ENCODE data around the gene MDH1B.
"Not testable (repeated sequence)": the region's sequence is repeated elsewhere in the genome, so short reads cannot be mapped to it uniquely, and the experiment has no call there.

MDH1B gene

GRCh38 chr2:206765242-206766056, at the start of gene MDH1B, which contains the start of gene FASTKD2:
MDH1B (minus strand) TSS chr2:206765328; CDS start chr2:206765271, 57 bp downstream.
FASTKD2 (plus strand) TSS chr2:206765606; CDS start chr2:206766694, 1,088 bp downstream.
- no peak for TF ChIP-seq CTCF (IDR thresholded peaks at IDR 0.05; ENCODE audit: low read depth, low read length, missing control alignments)
- H3K4me3 ChIP-seq (replicated peaks; ENCODE audit: low read depth, low read length): peak within 1 kb of the TSS; percentile 87
- peak; percentile 77 for DNase-seq (ENCODE audit: extremely low read depth, low read depth)

- no peak for DNase-seq (ENCODE audit: extremely low read depth, low read depth)
- no peak overlapping the region for H3K4me3 ChIP-seq (replicated peaks; ENCODE audit: low read depth, low read length)
- TF ChIP-seq CTCF (IDR thresholded peaks at IDR 0.05; ENCODE audit: low read depth, low read length, missing control alignments): no peak
Measured at GRCh38 chr2:206814498-206814897, 49.4 kb upstream of the MDH1B start.

GRCh38 chr2:206812471-206812870, 47.3 kb upstream of the MDH1B start:
- not testable (repeated sequence) for DNase-seq (ENCODE audit: extremely low read depth, low read depth); H3K4me3 ChIP-seq (replicated peaks; ENCODE audit: low read depth, low read length)

GRCh38 chr2:206807624-206808023, 42.5 kb upstream of the MDH1B start:
- DNase-seq (ENCODE audit: extremely low read depth, low read depth); H3K4me3 ChIP-seq (replicated peaks; ENCODE audit: low read depth, low read length): not testable (repeated sequence)

- DNase-seq (ENCODE audit: extremely low read depth, low read depth): peak; percentile 70
- no peak overlapping the region for H3K4me3 ChIP-seq (replicated peaks; ENCODE audit: low read depth, low read length)
- no peak for TF ChIP-seq CTCF (IDR thresholded peaks at IDR 0.05; ENCODE audit: low read depth, low read length, missing control alignments)
Measured at GRCh38 chr2:206805887-206806607, 40.9 kb upstream of the MDH1B start.

- no peak for TF ChIP-seq CTCF (IDR thresholded peaks at IDR 0.05; ENCODE audit: low read depth, low read length, missing control alignments)
- DNase-seq (ENCODE audit: extremely low read depth, low read depth): no peak
Measured at GRCh38 chr2:206804326-206804725, 39.2 kb upstream of the MDH1B start.

GRCh38 chr2:206802654-206803514, 37.8 kb upstream of the MDH1B start:
- H3K4me3 ChIP-seq (replicated peaks; ENCODE audit: low read depth, low read length): no peak overlapping the region
- no peak for DNase-seq (ENCODE audit: extremely low read depth, low read depth)
- no peak for TF ChIP-seq CTCF (IDR thresholded peaks at IDR 0.05; ENCODE audit: low read depth, low read length, missing control alignments)

More at GRCh38 chr2:206804326-206804725, 39.2 kb upstream of the MDH1B start:
- H3K4me3 ChIP-seq (replicated peaks; ENCODE audit: low read depth, low read length): no peak overlapping the region

Measured in HFF-Myc (cell line).